ENCODE results near the gene WDR88. TPM values are rescaled to one million over a fixed set of nuclear protein-coding genes. Genes with fewer than 3 reads are reported as not detected.

WDR88 gene
- polyA plus RNA-seq, 3 donors = not detected

- Mint-ChIP-seq H3K4me1 (peaks cover 58% of the 10 kb centered on the region), H3K27ac (peak overlapping the region in 1 of 7 donors; percentile 34), H3K27me3 (ENCODE audit: low read depth in 3 of 3) (peaks cover 0 to 5% (median 2%) of the 10 kb centered on the region in 3 donors), H3K9me3 (peaks cover 0 to 2% (median 0%) of the 10 kb centered on the region in 7 donors), H3K36me3 (peaks cover 29 to 57% of the 10 kb centered on the region in 2 donors), H3K4me3 (peak overlapping the region in 1 of 2 donors; percentile 64)
- WGBS (ENCODE audit: insufficient coverage) = 40% methylated on average over 6 of the region's 8 CpGs
- Histone ChIP-seq H3K4me2 (replicated peaks; ENCODE audit: extremely low read depth, low read length, poor library complexity, severe bottlenecking) (peak overlapping the region; percentile 15), H3K36me3 (replicated peaks in 1 of 2; ENCODE audit: control insufficient read depth in 1 of 2, insufficient read depth in 2 of 2, low read length in 2 of 2) (peaks cover 28 to 52% of the 10 kb centered on the region in 2 donors), H3K79me2 (ENCODE audit: insufficient read depth, low read length) (peaks cover 58% of the 10 kb centered on the region), H3K27ac (ENCODE audit: low read depth in 1 of 2, low read length in 2 of 2) (peak overlapping the region in 1 of 2 donors; percentile 36), H3K27me3 (ENCODE audit: control insufficient read depth in 2 of 2, insufficient read depth in 2 of 2, low read length in 2 of 2) (no peaks in the 10 kb centered on the region), H2AFZ (ENCODE audit: insufficient read depth, low read depth, low read length, poor library complexity, severe bottlenecking) (no peak overlapping the region), H3K9ac (ENCODE audit: insufficient read depth, low read length, poor library complexity, severe bottlenecking) (peak overlapping the region; percentile 32), H3K9me3 (replicated peaks in 1 of 2; ENCODE audit: control insufficient read depth in 1 of 2, insufficient read depth in 1 of 2, low read length in 2 of 2) (no peaks in the 10 kb centered on the region), H3K4me3 (replicated peaks in 1 of 3; ENCODE audit: low read depth in 2 of 3, low read length in 3 of 3) (no peak overlapping the region), H4K20me1 (ENCODE audit: insufficient read depth, low read length) (peaks cover 17% of the 10 kb centered on the region), H3K4me1 (ENCODE audit: control insufficient read depth in 1 of 2, insufficient read depth in 2 of 2, low read length in 2 of 2) (peaks cover 42 to 54% of the 10 kb centered on the region in 2 donors)
- peak in 1 of 3 donors; percentile 24 for DNase-seq
- TF ChIP-seq CTCF (IDR thresholded peaks at IDR 0.05) = no peak
- intact Hi-C loops (cut with micrococcal nuclease) = no loop called here
Measured at GRCh38 chr19:33199441-33200265, 67.7 kb downstream of the WDR88 start.

DNA sequence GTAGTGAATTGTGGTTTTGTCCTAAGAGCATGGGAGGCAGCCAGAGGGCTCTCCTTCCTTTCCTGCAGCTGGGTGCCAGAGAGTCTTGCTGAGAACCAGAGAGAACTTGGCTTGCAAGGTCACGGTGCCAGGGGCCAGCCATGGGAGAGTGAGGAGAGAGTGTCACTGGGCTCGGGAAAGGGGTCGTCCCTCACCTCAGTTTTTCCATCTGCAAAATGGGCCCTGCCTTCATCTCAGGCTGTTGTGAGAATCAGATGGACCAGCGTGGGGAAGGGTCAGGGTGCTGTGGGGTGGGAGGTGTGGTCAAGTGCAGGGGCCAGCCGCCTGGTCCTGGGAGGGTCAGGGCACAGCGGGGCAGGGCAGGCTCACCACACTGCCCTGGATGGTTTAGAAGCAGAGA is 69.6 kb downstream of the WDR88 start:
- Mint-ChIP-seq H3K27ac (no peak overlapping the region), H3K27me3 (ENCODE audit: low read depth in 3 of 3) (no peaks in the 10 kb centered on the region), H3K4me3 (no peak overlapping the region), H3K36me3 (peaks cover 36 to 72% of the 10 kb centered on the region in 2 donors), H3K4me1 (peaks cover 45% of the 10 kb centered on the region), H3K9me3 (peaks cover 0 to 2% (median 0%) of the 10 kb centered on the region in 7 donors)
- H3K27ac ChIP-seq (ENCODE audit: low read depth in 1 of 2, low read length in 2 of 2) = no peak overlapping the region
- H3K9ac ChIP-seq (ENCODE audit: insufficient read depth, low read length, poor library complexity, severe bottlenecking) = no peak overlapping the region
- H2AFZ ChIP-seq (ENCODE audit: insufficient read depth, low read depth, low read length, poor library complexity, severe bottlenecking) = no peak overlapping the region
- no peak overlapping the region for H3K4me2 ChIP-seq (replicated peaks; ENCODE audit: extremely low read depth, low read length, poor library complexity, severe bottlenecking)
- no peak for TF ChIP-seq CTCF (IDR thresholded peaks at IDR 0.05)
- peaks cover 10% of the 10 kb centered on the region for H4K20me1 ChIP-seq (ENCODE audit: insufficient read depth, low read length)
- H3K79me2 ChIP-seq (ENCODE audit: insufficient read depth, low read length) = peaks cover 40% of the 10 kb centered on the region
- intact Hi-C loops (cut with micrococcal nuclease) = no loop called here
- WGBS (ENCODE audit: insufficient coverage) = 87% methylated on average over 6 of the region's 6 CpGs
- H3K4me3 ChIP-seq (replicated peaks in 1 of 3; ENCODE audit: low read depth in 2 of 3, low read length in 3 of 3) = no peak overlapping the region
- peaks cover 29 to 37% of the 10 kb centered on the region in 2 donors for H3K4me1 ChIP-seq (ENCODE audit: control insufficient read depth in 1 of 2, insufficient read depth in 2 of 2, low read length in 2 of 2)
- H3K36me3 ChIP-seq (replicated peaks in 1 of 2; ENCODE audit: control insufficient read depth in 1 of 2, insufficient read depth in 2 of 2, low read length in 2 of 2) = peaks cover 41 to 69% of the 10 kb centered on the region in 2 donors
- H3K9me3 ChIP-seq (replicated peaks in 1 of 2; ENCODE audit: control insufficient read depth in 1 of 2, insufficient read depth in 1 of 2, low read length in 2 of 2) = no peaks in the 10 kb centered on the region
- DNase-seq = no peak
- no peaks in the 10 kb centered on the region for H3K27me3 ChIP-seq (ENCODE audit: control insufficient read depth in 2 of 2, insufficient read depth in 2 of 2, low read length in 2 of 2)
